Measurements from ENCODE around the gene HOXA11.

GRCh38 chr7:27154369-27154768 lies 30.7 kb downstream of the HOXA11 start:
- no peak for TF ChIP-seq CTCF (IDR thresholded peaks at IDR 0.05)
- TF ChIP-seq POLR2AphosphoS5 (IDR thresholded peaks at IDR 0.05), result no peak
- TF ChIP-seq EP300 (IDR thresholded peaks at IDR 0.05), result no peak
- TF ChIP-seq POLR2A (IDR thresholded peaks at IDR 0.05), result no peak
